DMS53 treated with DMSO at 0.1 percent for 48 hours (cell line): ENCODE results near the gene INPP4B.
"Not testable (repeated sequence)": the region's sequence is repeated elsewhere in the genome, so short reads cannot be mapped to it uniquely, and the experiment has no call there.

Experiments
- DNase-seq: peaks from one replicate; lab custom pipeline; 2025; ENCODE audit not compliant: unreplicated experiment; lab: John Stamatoyannopoulos, UW

The INPP4B gene

DNA sequence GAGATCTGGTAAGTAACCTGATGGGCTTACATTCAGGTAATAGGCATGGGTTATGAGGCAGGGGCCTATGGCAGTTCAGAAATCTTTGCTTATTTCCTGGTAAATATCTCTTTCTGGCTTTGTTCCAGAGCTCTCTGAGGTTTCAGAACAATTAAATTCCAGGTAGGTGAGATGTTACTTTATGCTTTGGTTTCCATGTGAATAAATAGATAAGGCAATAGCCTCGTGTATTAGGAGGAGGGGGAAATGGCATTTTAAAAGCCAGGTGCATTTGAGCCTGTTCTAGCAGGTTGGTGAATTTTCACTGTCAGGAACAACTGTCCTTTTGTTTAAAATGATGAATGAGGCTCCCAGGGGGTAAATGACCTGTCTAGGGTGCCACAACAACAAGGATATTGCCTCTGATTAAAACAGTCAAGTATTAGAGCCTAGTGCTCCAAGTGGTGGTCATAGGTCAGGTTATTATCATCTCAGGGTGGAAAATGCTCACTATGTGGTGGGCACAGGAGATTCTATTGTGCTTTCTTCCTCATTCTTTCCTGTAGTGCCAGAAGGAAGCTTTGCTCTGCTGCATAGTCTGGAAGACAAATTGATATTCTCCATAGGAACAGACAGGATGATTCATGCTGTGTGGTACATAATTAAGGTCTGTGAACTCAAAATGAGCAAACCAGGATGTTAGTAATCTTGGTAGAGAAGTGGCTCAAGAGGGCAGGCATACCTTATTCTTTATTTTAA is 296.2 kb downstream of the INPP4B start:
- peak; percentile 83 for DNase-seq

DNA sequence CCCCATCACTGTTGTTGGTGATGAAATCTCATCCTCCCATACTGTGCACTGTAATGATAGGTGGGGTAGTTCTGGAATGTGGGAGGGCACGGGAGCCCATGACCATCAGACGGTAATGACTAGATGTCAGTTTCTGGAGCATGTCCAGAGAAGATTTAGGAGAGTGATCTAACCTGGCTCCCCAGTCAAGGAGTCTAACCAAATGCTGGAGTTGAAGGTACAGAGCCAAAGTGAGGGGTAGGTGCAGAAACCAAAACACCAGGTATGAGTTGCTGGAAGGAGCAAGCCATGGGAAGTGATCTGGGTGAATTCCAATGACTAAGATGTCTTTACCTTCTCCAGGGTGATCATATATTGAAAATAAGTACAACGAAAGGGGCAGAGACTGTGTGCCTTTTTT is 296.9 kb downstream of the INPP4B start:
- DNase-seq: no peak

DNA sequence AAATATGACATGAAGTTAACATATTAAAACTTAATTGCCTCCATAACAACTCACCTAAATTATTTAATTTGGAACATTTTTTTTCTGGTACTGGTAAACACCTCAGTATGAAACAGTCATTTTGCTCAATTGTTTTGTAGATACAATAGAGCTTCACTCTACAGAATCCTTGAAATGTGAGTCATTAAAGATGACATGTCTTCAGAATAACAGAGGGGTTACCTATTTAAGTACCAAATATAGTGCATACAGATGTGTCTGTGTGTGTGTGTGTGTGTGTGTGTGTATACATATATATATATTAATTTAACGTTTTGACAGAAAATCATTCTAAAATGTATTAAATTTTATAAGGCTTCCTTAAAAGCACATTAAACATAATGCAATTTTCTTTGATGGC is 297.6 kb downstream of the INPP4B start:
- DNase-seq: no peak

DNA sequence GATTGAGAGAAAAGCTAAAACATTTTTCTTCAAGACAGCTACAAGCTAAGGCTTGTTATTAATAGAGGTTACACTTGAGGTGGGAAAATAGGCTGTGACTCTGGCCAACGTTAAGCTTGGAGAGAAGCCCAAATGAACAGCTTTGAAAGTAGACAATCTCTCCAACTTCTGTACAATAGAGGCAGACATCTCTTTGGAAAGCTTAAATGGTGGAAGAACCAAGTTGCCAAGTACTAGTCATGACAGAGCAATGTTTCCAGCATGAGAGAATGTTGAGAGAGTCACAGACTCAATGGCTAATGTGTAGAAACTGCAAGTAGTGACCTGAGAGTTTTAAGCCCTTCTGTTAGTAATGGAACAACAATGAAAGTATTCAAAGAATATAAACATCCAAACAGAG is 298.1 kb downstream of the INPP4B start:
- no peak for DNase-seq

DNA sequence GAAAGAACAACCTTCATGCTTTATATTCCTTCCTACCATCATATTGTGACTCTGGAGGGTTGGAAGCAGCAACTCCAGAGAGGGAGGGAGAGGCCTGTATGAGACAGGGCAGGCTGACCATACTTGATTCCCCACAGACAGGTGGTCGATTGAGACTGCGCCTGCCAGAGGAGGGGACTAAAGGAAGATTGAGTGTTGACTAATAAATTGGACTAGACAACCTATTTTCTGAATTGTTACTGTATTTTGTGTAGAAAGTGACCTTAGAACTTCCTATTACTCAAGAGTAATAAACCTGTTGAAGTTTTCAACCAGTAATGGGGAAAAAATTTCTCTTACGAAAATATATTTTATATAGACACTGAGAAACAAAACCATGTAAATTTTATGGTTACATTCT is 301.5 kb downstream of the INPP4B start:
- no peak for DNase-seq

DNA sequence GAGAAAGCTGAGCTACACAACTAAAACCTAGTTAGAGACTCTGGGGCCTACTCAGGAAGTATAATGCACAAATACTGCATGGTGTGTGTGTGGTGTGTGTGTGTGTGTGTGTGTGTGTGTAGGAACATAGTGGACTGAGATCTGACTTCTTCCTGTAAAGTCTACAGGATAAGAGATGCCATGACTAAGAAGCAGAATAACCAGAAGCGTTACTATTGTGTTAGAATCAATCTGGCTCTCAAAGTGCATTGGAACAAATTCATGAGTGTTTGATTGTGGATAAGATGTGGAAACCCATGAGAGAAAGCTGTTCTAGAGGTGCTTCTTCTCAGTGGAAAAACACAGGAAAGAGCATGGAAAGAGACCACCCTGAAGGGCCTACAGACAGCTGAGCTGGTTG is 302.1 kb downstream of the INPP4B start:
- DNase-seq: no peak

DNA sequence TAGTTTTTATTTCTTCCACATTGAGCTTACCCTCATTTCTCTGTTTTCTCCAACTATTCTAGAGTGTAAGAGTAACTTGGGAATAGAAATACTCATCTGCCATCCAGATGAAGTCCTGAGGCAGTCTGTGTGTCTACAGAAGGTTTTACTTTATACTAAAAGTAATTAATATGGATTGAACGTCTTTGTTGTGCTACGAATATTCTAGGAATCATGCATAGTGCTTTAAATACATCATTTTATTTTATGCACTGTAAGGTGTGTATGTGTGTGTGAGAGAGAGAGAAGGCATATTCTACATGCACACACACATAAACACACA is 305.7 kb downstream of the INPP4B start:
- DNase-seq: no peak

DNA sequence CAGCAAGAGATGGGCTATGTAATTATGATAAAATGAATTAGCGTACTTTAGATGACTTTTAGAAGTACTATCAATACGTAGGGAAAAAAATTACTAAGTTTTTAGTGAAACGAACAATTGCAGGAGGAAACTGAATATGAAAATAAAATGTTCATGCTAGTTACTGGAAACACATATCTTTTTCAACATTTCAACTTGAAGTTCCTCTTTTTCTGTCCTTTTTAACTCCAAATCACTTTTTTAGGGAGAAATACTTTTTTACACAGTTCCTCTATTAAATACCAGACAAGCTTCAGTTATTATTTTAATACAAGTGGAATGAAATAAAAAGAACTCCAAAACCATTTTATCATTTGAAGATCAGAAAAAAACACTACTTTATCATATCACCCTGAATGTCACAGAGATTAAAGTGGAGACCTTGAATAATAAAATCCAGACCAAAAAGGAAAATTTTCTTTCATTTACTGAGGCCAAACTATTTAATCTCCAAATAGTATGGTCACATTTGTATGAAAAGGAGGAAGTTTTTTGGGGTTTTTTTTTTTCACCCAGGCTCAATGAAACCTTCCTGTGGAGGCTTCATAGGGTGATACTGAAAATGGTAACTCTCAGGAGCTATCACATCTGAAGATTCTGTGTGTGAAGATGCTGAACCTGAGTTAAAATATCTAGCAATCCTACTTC is 306.2 kb downstream of the INPP4B start:
- DNase-seq: no peak

DNA sequence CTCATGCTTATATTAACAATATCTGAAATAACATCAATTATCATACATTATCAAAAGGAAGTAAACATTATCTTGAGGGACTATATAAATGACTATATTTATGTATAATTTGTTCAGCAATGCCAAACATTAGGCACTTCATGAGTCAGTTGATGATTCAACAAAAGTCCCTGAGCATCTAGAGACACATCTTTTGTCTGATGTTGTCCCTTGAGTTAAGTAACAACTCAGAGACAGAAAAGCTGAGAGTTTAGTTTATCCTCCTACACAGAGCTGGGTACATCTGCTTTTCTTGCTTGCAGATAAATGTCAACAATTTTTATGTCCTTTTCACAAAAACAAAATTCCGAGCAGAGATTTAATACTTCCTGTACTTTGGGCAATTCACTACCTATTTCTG is 311.1 kb downstream of the INPP4B start:
- DNase-seq: no peak

DNA sequence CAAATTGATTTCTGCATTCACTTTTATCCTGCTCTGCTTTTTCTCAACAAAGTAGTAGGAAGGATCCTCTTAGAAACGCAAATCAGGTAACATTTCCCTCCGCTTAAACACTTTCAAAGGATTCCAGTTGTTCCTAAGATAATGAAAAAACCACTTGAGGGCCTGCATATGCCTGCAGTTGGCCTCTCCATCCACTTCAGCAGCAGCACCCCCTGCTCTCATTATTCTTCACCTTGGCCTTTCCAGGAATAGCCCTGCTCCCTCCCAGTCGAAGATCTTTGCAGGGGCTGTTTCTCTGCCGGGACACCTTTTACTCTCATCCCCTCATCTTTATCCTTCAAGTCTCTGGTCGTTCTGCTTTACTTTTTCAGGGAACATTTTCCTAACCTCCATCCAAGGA is 314.0 kb downstream of the INPP4B start:
- no peak for DNase-seq

DNA sequence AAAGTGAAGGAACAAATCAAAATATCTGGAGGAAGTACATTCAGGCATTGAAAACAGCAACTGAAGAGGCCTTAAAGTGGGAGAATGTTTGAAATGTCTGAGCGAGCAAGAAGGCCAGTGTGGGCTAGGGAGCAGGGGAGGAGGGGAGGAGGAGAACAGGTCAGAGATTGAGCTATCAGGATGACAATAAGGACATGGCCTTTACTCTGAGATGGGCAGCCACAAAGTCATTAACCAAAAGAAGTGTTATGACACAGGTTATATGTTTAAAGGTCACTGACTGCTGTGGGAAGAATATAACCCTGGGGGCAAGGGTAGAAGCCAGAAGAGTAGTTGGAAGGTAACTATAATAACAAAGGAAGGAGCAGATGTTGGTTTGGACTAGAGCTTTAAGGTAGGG is 315.4 kb downstream of the INPP4B start:
- DNase-seq: no peak

DNA sequence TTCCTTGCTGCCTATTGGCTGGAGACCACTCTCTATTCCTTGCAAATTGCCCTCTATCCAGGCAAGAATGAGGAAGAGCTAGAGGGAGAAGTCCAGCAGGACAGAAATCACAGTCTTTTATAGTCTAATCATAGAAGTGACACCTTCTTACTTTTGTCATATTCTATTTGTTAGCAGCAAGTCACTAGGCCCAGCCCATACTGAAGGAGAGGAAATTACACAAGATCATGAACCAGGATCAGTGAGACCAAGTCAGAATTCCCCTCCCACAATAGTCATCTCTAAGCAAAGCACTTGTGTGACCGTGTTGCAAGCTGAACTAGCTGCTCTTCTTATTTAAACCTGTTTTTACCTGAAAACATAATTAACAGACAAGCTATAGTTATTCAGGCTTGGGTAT is 317.7 kb downstream of the INPP4B start:
- no peak for DNase-seq

DNA sequence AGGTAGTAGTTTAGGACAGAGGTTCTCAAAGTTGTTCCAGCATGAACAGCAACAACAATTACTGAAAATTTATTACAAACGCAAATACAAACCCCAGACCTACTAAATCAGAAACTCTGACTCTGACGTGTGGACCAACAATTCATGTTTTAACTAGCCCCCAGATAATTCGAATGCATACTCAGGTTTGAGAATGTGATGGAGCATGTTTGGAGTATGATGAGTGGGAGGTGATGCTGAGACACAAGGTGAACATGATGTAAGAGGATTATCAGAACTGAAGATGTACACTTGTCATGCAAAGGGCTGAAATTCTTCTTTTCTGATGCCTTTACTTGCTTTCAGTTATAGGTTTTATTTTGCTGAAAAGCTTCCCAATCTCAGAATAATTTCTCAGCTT is 323.0 kb downstream of the INPP4B start:
- DNase-seq: no peak

DNA sequence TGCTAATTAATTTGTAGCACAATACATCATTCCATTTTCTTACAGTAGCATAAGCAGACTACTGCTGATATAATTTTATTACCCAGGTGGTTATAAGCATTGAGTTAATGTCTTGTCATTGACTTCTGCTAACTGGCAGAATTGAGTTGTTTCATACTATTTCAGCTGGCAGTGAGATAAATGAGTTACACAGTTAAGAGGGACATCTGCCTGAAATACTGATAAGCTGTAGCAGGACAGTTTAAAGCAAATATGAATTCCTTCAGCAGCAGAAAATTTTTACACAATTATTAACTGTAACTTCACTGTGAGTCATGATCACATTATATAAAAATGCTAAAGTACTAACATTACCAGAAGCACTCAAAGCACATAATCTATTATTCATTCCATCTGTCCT is 326.8 kb downstream of the INPP4B start:
- DNase-seq: no peak

DNA sequence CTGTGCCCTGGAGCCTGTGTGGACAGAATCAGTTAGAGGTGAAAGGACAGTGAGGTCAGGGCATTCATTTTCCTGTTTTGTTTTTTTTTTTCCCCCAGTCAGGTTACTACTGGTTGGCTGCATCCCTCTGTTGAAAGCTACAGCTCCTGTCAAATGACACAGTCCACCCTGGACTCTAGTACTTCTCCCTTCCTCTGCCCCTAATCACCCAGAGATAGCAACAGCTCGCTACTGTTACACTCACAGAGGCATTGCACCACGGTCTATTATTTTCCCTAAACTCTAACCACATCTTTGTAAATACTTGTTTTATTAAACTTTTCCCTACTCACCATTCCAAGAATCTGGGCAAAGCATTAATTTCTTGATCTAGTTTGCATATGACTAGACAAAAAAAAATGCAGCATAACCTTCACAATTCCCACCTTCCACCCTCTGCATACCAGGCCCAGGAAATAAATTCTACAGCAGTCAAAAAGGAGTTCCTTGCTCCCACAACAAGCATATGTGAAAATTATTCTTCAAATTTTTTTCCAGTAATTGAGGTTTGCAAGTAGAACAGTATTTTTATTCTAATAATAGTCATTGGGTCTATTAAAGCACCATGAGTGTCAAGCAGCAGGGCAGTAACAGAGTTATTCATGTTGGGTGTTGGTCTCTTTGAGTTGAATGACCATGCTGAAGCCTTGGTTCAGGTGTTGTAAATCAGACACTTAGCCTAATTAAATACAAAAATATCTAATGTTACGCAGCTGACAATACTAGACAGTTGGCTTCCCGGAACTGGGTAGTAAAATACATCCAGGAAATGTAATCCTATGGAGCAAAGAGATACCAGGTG is 329.2 kb downstream of the INPP4B start:
- no peak for DNase-seq

DNA sequence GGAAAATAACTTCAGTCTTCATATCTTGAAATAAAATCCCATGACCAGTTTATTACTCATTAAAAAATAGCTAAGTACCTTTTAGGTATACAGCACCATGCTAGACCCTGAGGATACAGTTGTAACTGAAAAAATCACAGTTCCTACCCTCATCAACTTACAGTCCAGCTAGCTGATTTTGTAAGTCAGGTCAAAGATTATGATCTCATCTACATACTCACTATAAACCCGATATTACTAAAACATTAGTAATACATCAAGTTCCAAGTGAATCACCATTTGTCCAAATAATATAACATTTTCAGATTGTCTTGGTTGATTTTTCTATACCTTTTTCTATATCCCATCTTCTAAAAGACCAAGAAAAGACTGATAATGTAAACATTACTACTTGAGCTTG is 333.9 kb downstream of the INPP4B start:
- DNase-seq: no peak

DNA sequence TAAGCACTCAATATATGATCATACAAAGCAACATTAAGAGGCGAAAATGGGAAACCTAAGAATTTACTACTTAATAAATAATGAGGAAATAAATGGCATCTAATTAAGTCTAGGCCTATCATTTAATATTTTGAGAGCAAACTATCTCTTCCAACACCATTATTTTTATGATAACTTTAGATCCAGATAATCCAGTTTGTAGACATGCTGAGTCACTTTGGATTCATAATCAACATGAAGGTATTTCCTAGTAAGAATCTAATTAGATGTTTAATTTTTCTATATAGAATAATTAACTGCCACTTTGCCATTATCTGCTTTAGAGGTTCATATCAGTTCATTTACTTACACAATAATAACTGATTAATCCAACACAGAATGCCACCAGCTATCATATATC is 336.2 kb downstream of the INPP4B start:
- no peak for DNase-seq

DNA sequence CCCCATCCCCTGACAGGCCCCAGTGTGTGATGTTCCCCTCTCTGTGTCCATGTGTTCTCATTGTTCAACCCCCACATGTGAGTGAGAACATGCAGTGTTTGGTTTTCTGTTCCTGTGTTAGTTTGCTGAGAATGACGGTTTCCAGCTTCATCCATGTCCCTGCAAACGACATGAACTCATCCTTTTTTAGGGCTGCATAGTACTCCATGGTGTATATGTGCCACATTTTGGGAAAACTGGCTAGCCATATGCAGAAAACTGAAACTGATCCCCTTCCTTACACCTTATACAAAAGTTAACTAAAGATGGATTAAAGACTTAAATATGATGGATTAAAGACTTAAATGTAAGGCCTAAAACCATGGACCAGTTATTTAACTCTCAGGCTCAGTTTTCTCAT is 336.7 kb downstream of the INPP4B start:
- DNase-seq: not testable (repeated sequence)

DNA sequence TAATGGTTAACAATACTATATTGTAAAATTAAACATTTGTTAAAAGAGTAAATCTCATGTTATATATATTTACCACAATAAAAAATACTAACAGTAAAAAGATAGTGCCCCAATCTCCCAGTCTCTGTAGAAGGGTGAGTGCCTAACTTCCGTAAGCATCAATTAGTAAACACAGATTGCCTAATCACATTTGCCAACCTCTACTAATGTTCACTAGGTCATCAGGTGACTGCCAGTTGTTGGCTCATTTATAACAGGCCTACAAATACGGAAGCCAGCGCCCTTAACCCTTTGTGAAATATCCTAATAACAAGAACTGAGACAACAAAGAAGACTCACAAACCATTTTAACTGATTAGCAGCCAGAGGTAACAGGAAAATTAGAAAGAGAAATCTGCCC is 345.1 kb downstream of the INPP4B start:
- no peak for DNase-seq

DNA sequence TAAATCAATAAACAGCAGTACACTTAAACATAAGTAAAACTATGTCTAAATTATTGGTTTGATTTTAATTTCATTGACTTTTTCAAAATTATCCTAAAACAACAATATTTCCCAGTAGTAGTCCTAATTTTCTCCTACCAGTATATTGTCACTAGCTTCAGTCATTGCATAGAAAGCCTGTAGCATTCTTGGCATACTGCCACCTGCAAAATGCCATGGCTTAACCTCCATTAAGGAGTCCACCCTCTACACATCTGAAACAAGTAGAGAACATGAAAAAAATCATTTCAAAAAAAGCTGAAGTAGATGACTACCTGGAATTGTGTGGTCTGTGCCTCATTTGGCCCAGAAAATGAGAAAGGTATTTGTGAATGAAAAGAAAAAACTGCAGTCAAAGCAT is 348.5 kb downstream of the INPP4B start:
- DNase-seq: no peak

DNA sequence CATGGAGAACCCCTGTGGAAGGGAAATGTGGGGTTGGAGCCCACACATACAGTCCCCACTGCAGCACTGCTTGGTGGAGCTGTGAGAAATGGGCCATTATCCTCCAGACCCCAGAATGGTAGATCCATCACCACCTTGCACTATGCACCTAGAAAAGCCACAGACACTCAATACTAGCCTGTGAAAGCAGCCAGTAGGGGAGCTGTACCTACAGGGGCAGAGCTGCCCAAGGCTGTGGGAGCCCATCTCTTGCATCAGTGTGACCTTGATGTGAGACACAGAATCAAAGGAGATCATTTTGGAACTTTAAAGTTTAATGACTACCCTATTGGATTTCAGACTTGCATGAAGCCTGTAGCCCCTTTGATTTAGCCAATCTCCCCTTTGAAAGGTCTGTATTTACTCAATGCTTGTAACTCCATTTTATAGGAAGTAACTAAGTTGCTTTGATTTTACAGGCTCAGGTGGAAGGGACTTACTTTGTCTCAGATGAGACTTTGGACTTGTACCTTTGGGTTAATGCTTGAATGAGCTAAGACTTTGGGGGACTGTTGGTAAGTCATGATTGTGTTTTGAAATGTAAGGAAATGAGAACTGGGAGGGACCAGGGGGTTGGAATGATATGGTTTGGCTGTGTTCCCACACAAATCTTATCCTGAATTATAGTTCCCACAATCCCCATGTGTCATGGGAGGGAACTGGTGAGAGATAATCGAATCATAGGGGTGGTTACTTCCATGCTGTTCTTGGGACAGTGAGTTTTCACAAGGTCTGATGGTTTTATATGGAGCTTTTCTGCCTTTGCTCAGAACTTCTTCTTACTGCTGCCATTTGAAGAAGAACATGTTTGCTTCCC is 352.6 kb downstream of the INPP4B start:
- DNase-seq: no peak
